ENCODE measurements around the gene TMEM72.
"Not testable (repeated sequence)": the region's sequence is repeated elsewhere in the genome, so short reads cannot be mapped to it uniquely, and the experiment has no call there.

TMEM72 gene

DNA sequence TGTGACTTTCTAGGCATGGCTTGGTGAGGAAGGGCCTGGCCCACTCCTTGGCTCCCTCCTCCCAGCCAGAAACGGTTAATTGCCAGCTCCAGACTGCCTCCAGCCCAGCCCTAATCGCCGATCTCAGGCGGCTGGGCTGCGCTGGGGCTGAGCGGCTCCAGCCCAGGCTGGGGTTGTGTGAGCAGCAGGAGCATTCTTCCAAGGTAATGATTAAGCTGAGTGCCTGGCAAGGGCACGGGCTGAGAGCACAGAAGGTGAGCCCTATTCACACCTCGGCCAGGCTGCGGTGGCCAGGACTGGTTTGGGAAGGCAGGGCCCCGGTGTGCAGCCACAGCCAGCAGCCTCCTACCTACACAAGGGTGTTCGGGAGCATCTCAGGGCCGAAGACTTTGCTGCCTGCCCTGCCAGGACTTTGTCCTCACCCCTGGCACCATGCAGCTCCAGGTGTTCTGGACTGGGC is at the start of gene TMEM72:
Gene TMEM72, plus strand, starts transcription at position 257 of the 460 bp plus-strand sequence. Its CDS starts 176 bp downstream, at position 433.
- no peak for FAIRE-seq

DNA sequence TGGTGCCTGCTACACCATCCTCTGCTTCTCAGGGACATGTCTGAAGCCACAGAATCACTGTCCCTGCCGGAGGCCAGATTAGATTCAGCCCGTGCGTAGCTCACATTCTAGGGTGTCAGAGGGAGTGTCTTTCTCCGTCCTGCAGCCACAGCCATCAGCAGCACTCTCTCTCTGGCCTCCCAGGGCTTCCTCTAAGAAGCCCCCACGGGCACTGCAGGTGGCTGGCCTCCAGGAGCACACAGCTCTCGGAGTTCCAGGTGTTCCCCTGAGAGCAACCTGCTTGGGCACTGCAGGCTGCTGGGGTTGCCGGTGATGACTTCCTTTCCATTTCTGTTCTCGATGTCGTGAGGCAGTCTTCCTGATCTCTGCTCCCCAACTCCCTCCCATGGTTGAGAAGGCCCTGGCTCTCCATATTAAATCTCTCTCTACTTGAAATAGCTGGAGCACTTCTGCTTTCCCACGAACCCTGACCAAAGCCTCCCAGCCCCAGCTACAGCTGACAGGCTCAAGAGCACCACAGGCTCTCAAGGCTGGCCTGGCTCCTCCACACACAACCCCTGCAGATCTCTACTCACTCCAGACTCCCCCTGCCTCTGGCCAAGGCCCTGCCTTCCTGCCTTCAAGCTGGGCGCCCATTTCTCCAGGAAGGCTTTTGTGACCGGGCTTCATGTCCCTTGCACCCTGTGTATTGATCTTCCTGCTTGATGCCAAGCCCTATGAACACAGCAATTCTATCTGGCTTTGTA is 49.0 kb upstream of the TMEM72 start:
- no peak for FAIRE-seq

DNA sequence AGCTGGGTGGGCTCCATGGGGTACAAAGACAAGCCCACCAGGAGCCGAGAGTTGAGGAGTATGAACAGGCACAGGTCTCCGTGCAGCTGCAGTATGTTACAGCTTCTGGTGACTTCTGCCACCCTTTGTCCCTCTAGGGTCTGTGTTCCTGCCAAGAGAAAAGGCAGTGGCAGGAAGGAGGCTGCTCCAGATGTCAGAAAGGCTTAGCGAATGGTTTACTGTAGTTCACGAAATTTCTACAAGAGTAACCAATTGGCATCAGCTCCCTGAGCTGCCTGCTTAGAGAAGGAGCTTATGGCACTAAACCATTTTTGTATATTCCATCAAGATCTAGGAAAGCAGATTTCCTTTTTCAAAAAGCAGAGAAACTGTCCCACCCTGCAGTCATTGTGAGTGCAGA is 48.2 kb upstream of the TMEM72 start:
- FAIRE-seq: no peak

GRCh38 chr10:44863344-44864047 is 47.6 kb upstream of the TMEM72 start:
- no peak for FAIRE-seq

GRCh38 chr10:44864051-44864450 is 47.1 kb upstream of the TMEM72 start:
- FAIRE-seq: no peak

GRCh38 chr10:44864637-44865288 is 46.4 kb upstream of the TMEM72 start:
- FAIRE-seq: no peak

DNA sequence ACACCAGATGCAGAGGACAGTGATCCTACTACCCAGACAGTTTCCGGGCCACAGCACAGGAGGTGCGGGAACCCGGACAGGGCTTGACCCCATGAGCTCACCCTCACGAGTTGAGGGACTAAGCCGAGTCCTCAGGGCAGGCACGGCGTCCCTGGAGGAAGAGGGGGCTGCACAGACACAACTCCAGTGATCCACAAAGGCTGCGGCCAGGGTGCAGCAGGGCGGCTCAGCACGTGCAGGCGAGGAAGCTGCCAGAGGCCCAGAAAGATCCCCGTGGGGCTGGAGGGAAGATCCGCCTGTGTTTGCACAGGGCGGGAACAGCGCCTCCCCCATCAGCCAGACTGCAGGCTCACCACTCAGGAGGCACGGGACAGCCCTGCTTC is 45.9 kb upstream of the TMEM72 start:
- no peak for FAIRE-seq

DNA sequence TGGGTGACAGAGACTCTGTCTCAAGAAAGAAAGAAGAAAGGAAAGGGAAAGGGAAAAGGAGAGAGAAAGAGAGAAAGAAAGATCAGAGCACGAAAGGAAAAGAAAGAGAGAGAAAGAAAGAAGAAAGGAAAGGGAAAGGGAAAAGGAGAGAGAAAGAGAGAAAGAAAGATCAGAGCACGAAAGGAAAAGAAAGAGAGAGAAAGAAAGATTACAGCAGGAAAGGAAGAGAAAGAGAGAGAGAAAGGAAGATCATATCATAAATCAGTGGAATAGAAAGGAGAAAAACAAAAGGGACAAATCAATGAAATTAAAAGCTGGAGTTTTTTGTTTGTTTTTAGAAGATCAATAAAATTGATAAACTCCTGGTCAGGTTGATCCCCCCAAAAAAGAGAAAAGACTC is 44.8 kb upstream of the TMEM72 start:
- not testable (repeated sequence) for FAIRE-seq

- no peak for FAIRE-seq
Measured at GRCh38 chr10:44870031-44870430, 41.1 kb upstream of the TMEM72 start.

- FAIRE-seq: no peak
Measured at GRCh38 chr10:44873160-44873559, 38.0 kb upstream of the TMEM72 start.

GRCh38 chr10:44874166-44874565 is 37.0 kb upstream of the TMEM72 start:
- FAIRE-seq: no peak

DNA sequence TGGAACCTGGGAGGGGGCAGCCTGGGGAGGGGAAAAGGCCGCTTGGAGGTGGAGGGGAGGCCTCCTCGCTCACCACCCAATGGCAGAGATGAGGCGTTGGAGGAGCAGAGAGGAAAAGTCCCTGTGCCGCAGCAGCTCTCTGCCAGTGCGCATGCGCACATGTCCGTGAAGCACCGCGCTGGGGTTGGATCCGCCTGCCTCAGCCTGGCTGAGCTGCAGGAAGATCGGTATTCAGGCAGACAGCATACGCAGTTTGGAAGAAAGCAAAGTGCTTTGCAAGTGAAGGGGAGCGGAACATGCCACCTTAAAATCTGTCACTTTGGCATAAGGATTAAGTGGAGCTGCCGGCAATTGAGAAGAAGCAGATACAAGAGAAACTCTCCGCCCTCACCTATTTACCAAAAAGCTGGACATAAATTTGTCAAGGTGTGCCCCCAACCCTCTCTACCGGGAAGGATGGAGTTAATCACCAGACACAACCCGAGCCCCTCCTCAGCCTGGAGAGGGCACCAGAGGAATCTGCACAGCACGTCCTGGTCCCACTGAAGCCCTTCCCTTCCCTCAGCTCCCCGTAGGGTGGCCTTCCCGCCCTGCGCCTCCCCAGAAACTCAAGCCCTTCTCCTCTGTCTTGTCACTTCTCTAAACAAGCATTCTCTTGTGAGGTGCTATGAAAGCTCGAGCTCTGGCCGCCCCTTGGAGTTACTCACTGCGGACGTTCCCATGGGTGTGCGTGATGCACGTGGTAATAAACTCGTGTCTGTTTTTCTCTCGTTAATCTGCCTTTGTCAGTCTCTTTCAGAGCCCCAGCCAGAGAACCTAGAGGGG is 32.2 kb upstream of the TMEM72 start:
- no peak for FAIRE-seq

DNA sequence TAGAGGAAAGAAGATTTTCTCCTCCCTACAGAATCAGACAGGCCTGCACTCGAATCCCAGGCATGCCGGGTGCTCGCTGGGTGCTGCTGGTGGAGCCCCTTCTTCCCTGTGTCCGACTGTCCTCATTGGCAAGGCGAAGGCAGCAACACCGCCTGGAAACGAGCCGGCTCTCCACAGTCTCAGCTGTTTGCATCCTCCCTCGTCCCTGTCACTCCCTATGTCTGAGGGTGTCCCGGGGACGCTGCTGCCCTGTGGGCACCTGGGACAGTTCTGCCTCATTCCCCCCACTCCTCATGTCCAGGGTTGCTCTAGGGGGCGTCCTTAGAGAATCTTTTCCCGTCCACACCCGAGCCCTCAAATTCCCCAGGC is 31.6 kb upstream of the TMEM72 start:
- FAIRE-seq: no peak

DNA sequence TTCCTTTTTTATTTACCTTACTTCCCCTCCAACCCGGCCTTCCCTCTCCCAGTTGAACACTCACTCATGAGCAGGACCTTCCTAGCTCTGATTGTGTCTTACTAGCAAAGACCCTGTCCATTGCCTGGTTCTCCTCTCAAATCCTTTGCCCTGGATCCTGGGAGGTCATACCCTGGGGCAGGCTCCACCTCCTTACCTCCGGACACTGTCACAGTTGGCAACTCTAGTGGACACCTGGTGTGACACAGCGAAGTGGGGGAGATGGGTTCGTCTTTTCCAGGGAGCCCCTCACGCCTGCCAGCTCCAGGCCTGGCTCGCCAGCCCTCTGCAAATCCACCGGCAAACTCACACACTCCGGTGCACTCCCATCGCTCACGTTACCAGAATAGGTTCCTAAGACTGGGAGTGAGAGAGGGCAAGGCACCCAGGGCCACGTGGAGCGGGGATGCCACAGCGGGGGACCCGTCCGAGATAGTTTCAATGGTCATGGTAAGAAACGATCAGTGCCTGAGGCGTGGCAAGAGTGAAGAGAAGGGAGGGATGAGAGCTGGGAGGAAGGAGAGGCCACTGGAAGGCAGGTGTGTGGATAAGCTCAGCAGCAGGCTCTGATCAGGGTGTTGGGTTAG is 30.9 kb upstream of the TMEM72 start:
- FAIRE-seq: no peak

DNA sequence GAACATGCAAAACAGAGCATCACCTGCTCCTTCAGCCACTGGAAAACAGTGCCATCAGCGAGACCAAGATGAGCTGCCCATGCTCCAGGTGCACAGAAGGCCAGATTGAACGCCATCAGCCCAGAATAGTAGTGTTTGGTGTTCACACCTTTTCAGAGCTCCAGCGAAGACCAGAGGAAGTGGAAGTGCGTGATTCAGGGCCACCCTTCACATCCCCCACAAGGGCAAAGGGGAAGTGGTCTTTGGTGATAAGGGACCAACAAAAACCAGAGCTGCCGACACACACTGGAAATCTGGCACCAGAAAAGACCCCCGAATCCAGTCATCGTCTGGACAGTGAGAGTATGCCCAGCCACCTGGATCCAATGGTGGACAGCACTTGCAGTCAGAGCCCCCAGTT is 29.5 kb upstream of the TMEM72 start:
- FAIRE-seq: no peak

- FAIRE-seq: no peak
Measured at GRCh38 chr10:44882166-44882720, 28.9 kb upstream of the TMEM72 start.

- no peak for FAIRE-seq
Measured at GRCh38 chr10:44883593-44884331, 27.4 kb upstream of the TMEM72 start.

DNA sequence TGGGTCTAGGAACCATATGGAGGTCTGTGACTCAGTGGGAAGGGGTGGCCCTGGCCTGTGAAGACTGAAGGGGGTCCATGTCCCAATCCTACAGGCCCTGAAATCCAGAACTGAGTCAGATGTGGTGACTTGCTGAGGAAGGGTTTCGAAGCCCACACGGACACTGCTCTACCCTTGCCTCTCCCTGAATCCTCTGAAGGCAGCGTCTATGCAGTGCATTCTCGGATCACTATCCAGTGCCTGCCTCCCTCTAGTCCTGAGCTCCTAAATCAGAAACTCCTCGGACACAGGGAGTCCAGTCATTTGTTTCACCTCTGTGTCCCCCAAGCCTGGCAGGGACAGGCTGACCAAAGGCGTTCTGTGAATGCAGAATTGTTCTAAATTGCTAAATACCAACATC is 25.4 kb upstream of the TMEM72 start:
- FAIRE-seq: no peak

DNA sequence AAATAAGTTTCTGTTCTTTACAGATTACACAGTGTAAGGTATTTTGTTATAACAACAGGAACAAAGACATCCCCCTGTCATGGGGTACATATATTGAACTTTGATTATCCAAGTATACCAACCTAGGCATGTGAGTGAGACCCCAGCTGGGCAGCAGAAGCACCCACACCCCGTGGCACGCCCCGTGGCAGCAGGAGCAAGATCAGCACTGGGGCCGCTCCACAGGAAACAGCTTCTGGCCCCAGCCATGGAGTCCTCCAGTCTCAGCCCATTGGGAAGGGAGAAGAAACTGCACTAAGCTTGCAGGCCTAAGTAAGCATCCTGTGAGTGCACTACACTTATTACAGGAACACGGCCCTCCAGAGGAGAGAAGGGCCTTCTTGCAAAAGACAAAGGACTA is 24.2 kb upstream of the TMEM72 start:
- FAIRE-seq: no peak

GRCh38 chr10:44888886-44889285 is 22.3 kb upstream of the TMEM72 start:
- FAIRE-seq: no peak

DNA sequence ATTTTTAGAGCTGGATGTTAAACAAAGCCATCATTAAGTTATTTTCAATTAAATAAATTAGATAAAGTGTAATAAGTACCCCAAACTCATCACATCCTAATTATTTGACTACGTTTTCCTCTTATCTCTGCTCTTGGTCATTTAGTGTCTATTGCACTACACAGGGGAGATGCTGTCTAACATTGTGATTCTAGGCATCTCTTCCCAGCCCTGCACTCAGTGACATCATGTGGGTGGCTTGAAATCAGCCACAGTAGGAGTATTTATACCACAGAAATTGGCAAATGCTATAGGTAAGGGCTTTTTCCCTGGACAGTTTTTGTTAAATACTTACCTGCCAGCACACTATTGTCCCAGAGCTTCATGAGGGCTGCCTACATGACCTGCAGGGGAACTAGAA is 21.3 kb upstream of the TMEM72 start:
- FAIRE-seq: no peak
